GM10266 (cell line): ENCODE data around the gene TMX1.

Experiments
- DNase-seq: peaks from one replicate; pipeline ENCODE4 v3.0.0; 2012; ENCODE audit errors: extremely low spot score
- CTCF ChIP-seq: IDR thresholded peaks from 2 replicates; pipeline ENCODE4 v1.5.1; 2012; ENCODE audit warnings: mild to moderate bottlenecking, low read depth; ENCODE audit not compliant: control insufficient read depth, insufficient read depth; ENCODE audit errors: missing control alignments

TMX1 gene

GRCh38 chr14:51239813-51240803 lies at the start of gene TMX1:
TSS of gene TMX1 (plus strand) at chr14:51240247. CDS start at chr14:51240293, 46 bp downstream.
- DNase-seq: peak; percentile 90
- TF ChIP-seq CTCF: no peak

- TF ChIP-seq CTCF: no peak
- no peak for DNase-seq
These were observed 38.2 kb upstream of the TMX1 start for GRCh38 chr14:51201890-51202289.

GRCh38 chr14:51202914-51203665 lies 37.0 kb upstream of the TMX1 start:
- DNase-seq: peak; percentile 29
- peak; percentile 47 for TF ChIP-seq CTCF

- DNase-seq: no peak
These were observed 36.2 kb upstream of the TMX1 start for GRCh38 chr14:51203881-51204280.

GRCh38 chr14:51205486-51205885 lies 34.6 kb upstream of the TMX1 start:
- no peak for TF ChIP-seq CTCF
- no peak for DNase-seq

More at GRCh38 chr14:51203881-51204280, 36.2 kb upstream of the TMX1 start:
- TF ChIP-seq CTCF: no peak

- no peak for DNase-seq
- TF ChIP-seq CTCF: no peak
These were observed 33.6 kb upstream of the TMX1 start for GRCh38 chr14:51206462-51206861.

GRCh38 chr14:51207621-51208020 lies 32.4 kb upstream of the TMX1 start:
- DNase-seq: no peak
- no peak for TF ChIP-seq CTCF
